Uterus (tissue), 4 donors: ENCODE data around the gene STIM2. TPM values are rescaled to one million over a fixed set of nuclear protein-coding genes. Genes with fewer than 3 reads are reported as not detected.

Source experiments
- DNase-seq, 2 donors: peaks; one replicate each; pipeline ENCODE4 v3.0.0-alpha.2; 2019 to 2020
- H3K27ac ChIP-seq, 2 donors: fragments of 200-600 bp; sonication (generic); 1 replicate in 1 of 2; 2 replicates in 1 of 2; pipeline ENCODE4 v1.5.1; 2016 to 2018
- H3K27me3 ChIP-seq, 2 donors: fragments of 200-600 bp; sonication (generic); one replicate each; pipeline ENCODE4 v1.5.1; 2018 to 2019; ENCODE audit warnings: control low read depth in 1 of 2
- H3K36me3 ChIP-seq, 2 donors: fragments of 200-600 bp; sonication (generic); one replicate each; pipeline ENCODE4 v1.5.1; 2019; ENCODE audit warnings: control low read depth in 1 of 2
- H3K4me1 ChIP-seq, 2 donors: fragments of 200-600 bp; sonication (generic); one replicate each; pipeline ENCODE4 v1.5.1; 2018 to 2019; ENCODE audit warnings: control low read depth in 1 of 2
- H3K4me3 ChIP-seq, 2 donors: fragments of 200-600 bp; sonication (generic); 1 replicate in 1 of 2; 2 replicates in 1 of 2; pipeline ENCODE4 v1.5.1; 2018 to 2019; ENCODE audit warnings: mild to moderate bottlenecking in 1 of 2
- H3K9me3 ChIP-seq, 2 donors: fragments of 200-600 bp; sonication (generic); one replicate each; pipeline ENCODE4 v1.5.1; 2019; ENCODE audit warnings: control low read depth in 1 of 2
- POLR2A ChIP-seq, 2 donors: fragments of 450-650 bp; IDR thresholded peaks; one replicate each; pipeline ENCODE4 v1.6.1; 2016; ENCODE audit warnings: antibody characterized with exemption in 2 of 2, mild to moderate bottlenecking in 1 of 2, moderate library complexity in 1 of 2
- intact Hi-C: fragments of 100-400 bp; cut with DNase I; formaldehyde crosslinking; loops from one replicate; pipeline ENCODE4 v1.15.1; 2023; ENCODE audit warnings: low total_unique reads
- total RNA-seq, 4 donors: library from RNA; depleted of rRNA in 3 of 4; stranded (reverse); fragments of >200 nt in 3 of 4; gene quantifications; one replicate each; pipeline versions ENCODE4 v1.1.0 to v1.2.4, GENCODE V29; 2014 to 2023
- TF ChIP-seq, protein P1 (sequence below), 4 experiments: fragments of 200-600 bp in 2 of 4; fragments of 450-650 bp in 2 of 4; sonication (generic) in 2 of 4; IDR thresholded peaks; one replicate each; pipeline ENCODE4 v1.5.1; 2016 to 2019; ENCODE audit warnings: antibody characterized with exemption in 4 of 4, mild to moderate bottlenecking in 2 of 4, moderate library complexity in 1 of 4
- donor health status: DM: yes; HTN: yes; CAD: no.

STIM2 gene
- total RNA-seq, 4 donors from 2014 or later, result 27.9 to 38.2 (median 29.4) TPM

DNA sequence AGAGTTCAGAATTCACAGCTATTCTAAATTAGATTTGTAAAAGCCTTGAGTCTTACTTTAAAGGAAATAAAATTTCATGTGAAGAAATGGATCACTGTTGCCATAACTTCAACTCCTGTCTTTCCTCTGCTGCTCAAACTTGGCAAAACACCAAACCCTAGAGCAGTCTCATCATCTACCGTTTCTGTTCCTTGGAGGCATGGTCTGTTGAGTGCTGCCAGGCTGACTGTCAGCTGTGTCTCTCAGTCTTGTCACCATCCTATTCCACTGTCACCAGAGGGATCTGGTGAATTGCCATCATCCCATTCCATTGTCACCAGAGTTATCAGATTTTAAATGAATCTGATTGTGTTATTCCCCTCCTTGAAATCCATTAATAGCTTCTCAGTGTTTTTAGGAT lies 55.6 kb downstream of the STIM2 start:
- H3K36me3 ChIP-seq, result no peaks in the 10 kb centered on the region
- H3K27me3 ChIP-seq, result no peaks in the 10 kb centered on the region
- TF ChIP-seq, protein P1, sequence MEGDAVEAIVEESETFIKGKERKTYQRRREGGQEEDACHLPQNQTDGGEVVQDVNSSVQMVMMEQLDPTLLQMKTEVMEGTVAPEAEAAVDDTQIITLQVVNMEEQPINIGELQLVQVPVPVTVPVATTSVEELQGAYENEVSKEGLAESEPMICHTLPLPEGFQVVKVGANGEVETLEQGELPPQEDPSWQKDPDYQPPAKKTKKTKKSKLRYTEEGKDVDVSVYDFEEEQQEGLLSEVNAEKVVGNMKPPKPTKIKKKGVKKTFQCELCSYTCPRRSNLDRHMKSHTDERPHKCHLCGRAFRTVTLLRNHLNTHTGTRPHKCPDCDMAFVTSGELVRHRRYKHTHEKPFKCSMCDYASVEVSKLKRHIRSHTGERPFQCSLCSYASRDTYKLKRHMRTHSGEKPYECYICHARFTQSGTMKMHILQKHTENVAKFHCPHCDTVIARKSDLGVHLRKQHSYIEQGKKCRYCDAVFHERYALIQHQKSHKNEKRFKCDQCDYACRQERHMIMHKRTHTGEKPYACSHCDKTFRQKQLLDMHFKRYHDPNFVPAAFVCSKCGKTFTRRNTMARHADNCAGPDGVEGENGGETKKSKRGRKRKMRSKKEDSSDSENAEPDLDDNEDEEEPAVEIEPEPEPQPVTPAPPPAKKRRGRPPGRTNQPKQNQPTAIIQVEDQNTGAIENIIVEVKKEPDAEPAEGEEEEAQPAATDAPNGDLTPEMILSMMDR (IDR thresholded peaks at IDR 0.05), result no peak
- no peak for TF ChIP-seq POLR2A (IDR thresholded peaks at IDR 0.05)
- H3K9me3 ChIP-seq, result no peaks in the 10 kb centered on the region
- intact Hi-C loops, result no loop called here
- no peak overlapping the region for H3K27ac ChIP-seq
- H3K4me1 ChIP-seq, result no peaks in the 10 kb centered on the region
- DNase-seq, result no peak
- no peak overlapping the region for H3K4me3 ChIP-seq

DNA sequence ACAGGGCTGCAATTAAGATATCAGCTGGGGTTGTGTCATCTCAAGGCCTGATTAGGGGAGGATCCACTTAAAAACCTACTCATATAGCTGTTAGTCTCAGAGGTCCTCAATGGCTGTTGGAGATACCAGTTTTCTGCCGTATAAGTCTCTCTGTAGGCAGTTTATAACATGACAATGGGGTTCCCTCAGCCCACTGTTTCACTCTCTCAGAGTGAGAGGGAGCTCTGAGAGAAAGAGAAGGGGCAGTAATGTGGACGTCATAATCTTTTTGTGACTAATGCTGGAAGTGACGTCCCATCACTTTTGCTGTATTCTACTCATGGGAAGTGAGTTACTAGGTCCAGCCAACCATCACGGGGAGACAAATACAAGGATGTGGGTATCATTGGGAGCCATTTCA lies 70.3 kb downstream of the STIM2 start:
- intact Hi-C loops, result no loop called here
- TF ChIP-seq POLR2A (IDR thresholded peaks at IDR 0.05), result no peak
- TF ChIP-seq, protein P1 (IDR thresholded peaks at IDR 0.05), result no peak

DNA sequence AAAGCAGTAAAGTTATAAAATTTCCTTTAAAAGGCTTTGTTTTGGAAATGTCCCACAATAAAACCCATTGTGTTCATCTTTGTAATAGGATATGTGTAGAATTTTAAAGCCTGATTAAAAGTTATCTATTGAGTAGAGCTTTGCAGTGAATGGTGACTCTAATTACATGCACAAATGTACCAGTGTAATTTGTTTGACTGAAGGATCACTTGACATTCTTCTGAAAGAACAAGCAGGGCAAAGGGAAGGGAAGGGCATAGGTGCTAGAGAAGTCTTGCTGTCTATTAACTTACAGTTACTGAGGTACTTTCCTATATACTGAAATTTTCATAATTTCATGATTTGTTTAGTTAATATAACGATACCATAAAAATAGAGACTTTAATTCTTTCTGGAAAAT lies 70.8 kb downstream of the STIM2 start:
- intact Hi-C loops, result no loop called here
- no peak for TF ChIP-seq POLR2A (IDR thresholded peaks at IDR 0.05)
- TF ChIP-seq, protein P1 (IDR thresholded peaks at IDR 0.05), result no peak
- Histone ChIP-seq H3K36me3 (no peaks in the 10 kb centered on the region), H3K27ac (no peak overlapping the region), H3K4me1 (no peaks in the 10 kb centered on the region), H3K4me3 (no peak overlapping the region), H3K27me3 (no peaks in the 10 kb centered on the region), H3K9me3 (no peaks in the 10 kb centered on the region)
- DNase-seq, result no peak

More for the DNA sequence above, 70.3 kb downstream of the STIM2 start:
- no peak for DNase-seq
- H3K27me3 ChIP-seq, result no peaks in the 10 kb centered on the region
- no peak overlapping the region for H3K27ac ChIP-seq
- H3K4me3 ChIP-seq, result no peak overlapping the region
- H3K36me3 ChIP-seq, result no peaks in the 10 kb centered on the region
- no peaks in the 10 kb centered on the region for H3K9me3 ChIP-seq
- H3K4me1 ChIP-seq, result no peaks in the 10 kb centered on the region

DNA sequence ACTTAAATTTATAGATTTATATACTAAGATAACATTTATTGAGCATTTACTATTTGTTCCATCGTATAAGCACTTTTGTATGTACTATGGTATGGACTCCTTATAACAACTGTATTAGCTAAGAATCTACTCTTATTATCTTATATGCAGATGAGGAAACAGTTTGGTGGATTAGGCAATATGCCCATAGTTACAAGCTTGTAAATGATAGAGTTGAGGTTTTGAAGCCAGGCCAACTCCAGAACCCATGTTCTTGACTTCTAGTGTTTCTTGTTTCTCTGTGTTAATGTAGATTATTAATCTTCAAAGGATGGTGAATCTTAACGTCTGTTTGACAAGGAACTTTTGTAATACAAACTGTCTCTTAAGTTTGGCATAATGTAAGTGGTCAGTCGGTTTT lies 71.3 kb downstream of the STIM2 start:
- H3K4me3 ChIP-seq, result no peak overlapping the region
- TF ChIP-seq POLR2A (IDR thresholded peaks at IDR 0.05), result no peak
- TF ChIP-seq, protein P1 (IDR thresholded peaks at IDR 0.05), result no peak
- H3K36me3 ChIP-seq, result no peaks in the 10 kb centered on the region
- no peaks in the 10 kb centered on the region for H3K27me3 ChIP-seq
- intact Hi-C loops, result no loop called here
- DNase-seq, result no peak
- no peaks in the 10 kb centered on the region for H3K4me1 ChIP-seq
- H3K27ac ChIP-seq, result no peak overlapping the region
- H3K9me3 ChIP-seq, result no peaks in the 10 kb centered on the region

DNA sequence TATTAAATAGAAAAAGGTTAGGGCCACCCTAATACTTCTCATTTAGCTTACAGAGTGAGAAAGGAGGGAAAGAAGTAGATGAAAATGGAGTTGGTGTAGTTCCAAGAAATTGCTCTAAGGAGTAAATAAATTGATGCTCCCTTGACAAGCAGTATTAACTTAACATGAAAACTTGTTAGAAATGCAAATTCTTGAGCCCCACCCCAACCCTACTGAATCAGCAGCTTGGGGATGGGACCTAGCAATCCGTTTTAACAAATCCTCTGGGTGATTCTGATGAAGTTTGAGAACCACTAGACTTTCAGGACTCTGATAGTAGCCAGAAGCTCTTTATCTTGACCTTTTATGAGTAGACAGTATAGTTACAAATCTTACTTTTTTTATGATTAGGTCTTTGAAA lies 74.8 kb downstream of the STIM2 start:
- H3K4me1 ChIP-seq, result no peaks in the 10 kb centered on the region
- no peaks in the 10 kb centered on the region for H3K36me3 ChIP-seq
- no peak overlapping the region for H3K4me3 ChIP-seq
- intact Hi-C loops, result no loop called here
- H3K9me3 ChIP-seq, result no peaks in the 10 kb centered on the region
- no peaks in the 10 kb centered on the region for H3K27me3 ChIP-seq
- no peak for TF ChIP-seq POLR2A (IDR thresholded peaks at IDR 0.05)
- TF ChIP-seq, protein P1 (IDR thresholded peaks at IDR 0.05), result no peak
- no peak overlapping the region for H3K27ac ChIP-seq
- no peak for DNase-seq
